KBM-7 (cell line): Measurements from ENCODE around the gene ZWILCH.
"Not testable (repeated sequence)": the region's sequence is repeated elsewhere in the genome, so short reads cannot be mapped to it uniquely, and the experiment has no call there.

Experiments used
- DNase-seq: peaks from one replicate; pipeline ENCODE4 v3.0.0-alpha.2; 2015
- in situ Hi-C: fragments of 300-500 bp; cut with MboI; formaldehyde crosslinking; loops from 2 replicates; pipeline ENCODE4 v1.14.3; 2020; ENCODE audit warnings: low sequenced_read_pairs, low pct_unique_long_range_greater_than_20kb, mixed read lengths

ZWILCH gene

GRCh38 chr15:66570842-66571478 lies 65.8 kb downstream of the ZWILCH start:
- no peak for DNase-seq
- in situ Hi-C loops = no loop called here

DNA sequence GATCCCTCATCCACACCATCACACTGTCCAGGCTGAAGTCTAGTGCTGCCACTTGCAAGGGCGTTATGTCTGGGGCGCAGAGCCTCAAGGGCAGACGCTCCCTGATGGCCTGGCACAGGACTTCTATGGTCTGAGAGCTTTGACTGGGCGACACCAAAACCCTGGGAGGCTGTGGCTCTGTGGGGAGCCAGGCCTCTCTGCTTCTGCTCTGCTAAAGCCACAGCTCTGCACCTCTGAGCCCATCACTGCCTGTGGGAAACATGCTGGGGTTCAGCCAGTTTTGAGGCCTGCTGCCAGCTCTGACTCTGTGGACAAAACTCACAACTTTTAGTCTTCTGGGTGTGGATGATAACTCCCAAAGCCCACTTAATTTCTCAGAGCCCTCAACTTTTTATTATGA lies 67.0 kb downstream of the ZWILCH start:
- in situ Hi-C loops = no loop called here
- no peak for DNase-seq

- in situ Hi-C loops = no loop called here
- no peak for DNase-seq
Measured at GRCh38 chr15:66573348-66573718, 68.2 kb downstream of the ZWILCH start.

DNA sequence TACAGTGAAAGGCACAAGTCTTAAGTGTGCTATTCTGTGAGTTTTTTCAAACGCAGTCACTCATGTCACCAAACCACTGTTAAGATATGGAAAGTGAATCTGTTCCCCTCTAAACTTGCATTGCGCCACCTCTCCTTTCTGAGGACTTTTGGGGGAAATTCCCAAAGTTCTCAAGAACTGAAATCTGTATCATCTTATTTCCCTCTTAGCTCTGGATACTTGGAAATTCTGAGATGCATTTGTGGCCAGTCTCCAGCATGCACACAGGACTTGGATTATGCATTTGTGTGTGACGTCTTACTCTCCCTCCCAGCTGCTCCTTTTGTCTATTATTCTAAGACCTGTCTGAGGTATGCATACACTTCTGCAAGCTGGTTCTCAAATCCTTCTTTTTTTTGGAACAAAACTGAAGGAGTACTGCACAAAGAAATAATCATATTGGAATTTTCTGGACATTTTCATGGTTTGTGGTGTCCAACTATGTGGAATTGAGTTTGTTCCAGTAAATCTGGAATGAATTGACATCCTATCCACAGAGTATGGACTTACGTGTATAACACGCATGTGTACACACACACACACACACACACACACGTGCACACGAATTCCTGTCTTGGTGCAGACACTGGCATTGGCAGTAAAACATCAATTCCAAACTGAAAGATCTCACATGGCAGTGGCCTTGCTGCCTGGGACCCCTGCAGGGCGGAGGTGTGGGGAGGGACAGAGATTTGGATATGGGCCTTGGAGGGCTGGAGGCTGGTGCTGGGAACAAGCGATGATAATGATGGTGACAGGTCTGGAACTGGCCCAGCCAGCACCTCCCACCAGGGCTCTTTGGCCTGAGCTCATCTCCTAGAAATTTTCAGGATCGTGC lies 68.8 kb downstream of the ZWILCH start:
- DNase-seq = no peak
- in situ Hi-C loops = no loop called here

DNA sequence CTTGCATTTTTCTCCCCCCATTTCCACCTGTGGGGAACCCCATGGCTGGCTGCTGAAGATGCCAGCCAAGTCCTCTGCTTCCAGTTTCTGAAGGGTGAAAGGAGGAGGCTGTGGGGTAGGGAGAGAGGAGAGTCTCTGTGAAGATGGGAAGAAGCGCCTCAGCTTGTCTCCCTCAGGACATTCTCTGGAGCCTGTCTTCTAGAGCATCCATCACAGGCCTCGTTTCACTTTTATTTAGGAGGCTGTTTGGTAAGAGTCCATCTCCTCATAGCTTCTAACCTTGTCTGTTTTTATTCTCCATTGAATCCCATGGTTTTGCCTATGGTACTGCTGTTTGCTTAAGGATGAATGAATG lies 69.4 kb downstream of the ZWILCH start:
- in situ Hi-C loops = no loop called here
- no peak for DNase-seq

- peak; percentile 38 for DNase-seq
- in situ Hi-C loops = no loop called here
Measured at GRCh38 chr15:66578286-66578875, 73.3 kb downstream of the ZWILCH start.

DNA sequence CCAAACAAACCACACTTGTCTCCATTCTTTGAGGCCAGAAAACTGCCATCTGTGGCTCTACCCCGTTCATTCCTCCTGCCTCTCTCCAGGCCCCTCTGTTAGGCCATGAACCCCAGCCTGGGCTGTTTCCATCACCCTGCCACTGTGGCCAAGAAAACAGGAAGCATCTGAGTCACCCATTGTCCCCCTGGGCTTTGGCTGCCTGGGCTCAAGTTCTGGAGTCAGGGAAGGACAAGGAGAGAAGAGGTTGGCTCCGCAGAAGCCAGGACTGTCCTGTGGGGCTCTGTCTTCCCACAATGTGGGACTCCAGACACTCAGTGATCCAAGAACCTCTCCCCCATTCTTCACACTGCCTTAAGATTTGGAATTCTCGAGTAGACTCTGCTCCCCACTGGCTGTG lies 75.5 kb downstream of the ZWILCH start:
- DNase-seq = peak; percentile 39
- in situ Hi-C loops = no loop called here

- in situ Hi-C loops = no loop called here
Measured at GRCh38 chr15:66581972-66582537, 76.9 kb downstream of the ZWILCH start.

GRCh38 chr15:66586155-66586976 lies 81.2 kb downstream of the ZWILCH start:
- in situ Hi-C loops = no loop called here

More at GRCh38 chr15:66581972-66582537, 76.9 kb downstream of the ZWILCH start:
- peak; percentile 31 for DNase-seq

DNA sequence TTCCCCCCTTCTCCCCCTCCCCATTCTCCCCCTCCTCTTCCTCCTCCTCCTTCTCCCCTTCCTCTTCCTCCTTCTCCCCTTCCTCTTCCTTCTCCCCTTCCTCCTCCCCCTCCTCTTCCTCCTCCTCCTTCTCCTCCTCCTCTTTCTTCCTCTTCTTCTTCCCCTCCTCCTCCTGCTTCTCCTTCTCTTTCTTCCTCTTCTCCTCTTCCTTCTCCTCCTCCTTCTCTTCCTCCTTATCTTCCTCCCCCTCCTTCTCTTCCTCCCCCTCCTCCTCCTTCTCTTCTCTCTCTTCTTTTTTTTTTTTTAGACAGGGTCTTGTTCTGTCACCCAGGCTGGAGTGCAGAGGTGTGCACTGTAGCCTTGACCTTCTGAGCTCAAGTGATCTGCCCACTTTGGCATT lies 81.9 kb downstream of the ZWILCH start:
- in situ Hi-C loops = no loop called here
- no peak for DNase-seq

More at GRCh38 chr15:66586155-66586976, 81.2 kb downstream of the ZWILCH start:
- DNase-seq = no peak

GRCh38 chr15:66587749-66588148 lies 82.6 kb downstream of the ZWILCH start:
- in situ Hi-C loops = no loop called here
- no peak for DNase-seq

DNA sequence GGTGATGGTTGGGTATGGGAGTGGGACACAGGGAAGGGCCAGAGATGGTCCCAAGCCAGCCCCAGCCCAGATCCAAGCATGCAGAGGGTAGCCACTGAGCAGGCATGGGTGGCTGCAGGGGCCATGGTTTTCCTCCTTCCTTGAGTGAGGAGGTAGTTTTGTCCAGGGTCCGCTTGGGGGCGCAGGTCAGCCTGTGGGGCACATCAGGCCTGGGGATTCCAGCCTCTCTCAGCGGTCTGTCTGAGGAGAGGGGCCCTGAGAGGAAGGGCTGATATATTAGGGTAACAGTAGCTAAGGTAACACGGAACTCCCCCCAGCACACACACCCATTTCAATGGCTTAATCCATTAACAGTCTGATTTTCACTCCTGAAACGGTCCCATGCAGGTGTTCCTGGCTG lies 83.4 kb downstream of the ZWILCH start:
- in situ Hi-C loops = no loop called here
- peak; percentile 69 for DNase-seq

- DNase-seq = no peak
- in situ Hi-C loops = no loop called here
Measured at GRCh38 chr15:66588971-66589370, 83.8 kb downstream of the ZWILCH start.

DNA sequence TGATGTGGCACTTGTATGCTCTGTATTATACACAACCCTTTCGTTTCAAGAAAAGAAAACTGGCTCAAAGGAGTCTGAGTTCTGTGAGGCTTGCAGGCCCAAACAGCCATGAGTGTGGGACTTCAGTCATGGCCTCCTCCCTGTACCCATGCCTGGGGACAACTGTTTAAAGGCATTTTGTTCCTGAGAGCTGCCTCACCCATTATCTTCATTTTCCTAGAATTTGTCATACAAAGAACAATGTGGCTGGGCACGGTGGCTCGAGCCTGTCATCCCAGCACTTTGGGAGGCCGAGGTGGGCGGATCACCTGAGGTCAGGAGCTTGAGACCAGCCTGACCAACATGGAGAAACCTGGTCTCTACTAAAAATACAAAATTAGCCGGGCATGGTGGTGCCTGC lies 84.3 kb downstream of the ZWILCH start:
- in situ Hi-C loops, DNase-seq: not testable (repeated sequence)

DNA sequence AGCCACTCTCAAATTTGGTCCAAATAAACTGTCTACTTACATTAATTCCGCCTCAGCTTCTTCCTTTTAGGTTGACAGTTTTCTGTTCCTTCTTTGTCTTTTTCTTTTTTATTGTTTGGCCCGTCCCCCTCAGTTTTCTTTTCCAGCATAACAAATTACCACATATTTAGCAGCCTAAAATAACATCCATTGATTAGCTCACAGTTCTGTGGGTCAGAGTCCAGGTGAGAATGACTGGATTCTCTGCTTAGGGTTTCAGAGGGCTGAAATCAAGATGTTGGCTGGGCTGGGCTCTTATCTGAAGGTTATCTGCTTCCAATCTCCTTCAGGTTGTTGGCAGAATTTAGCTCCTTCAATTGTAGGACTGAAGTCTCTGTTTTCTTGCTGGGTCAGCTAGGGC lies 85.3 kb downstream of the ZWILCH start:
- no peak for DNase-seq
- in situ Hi-C loops = no loop called here

DNA sequence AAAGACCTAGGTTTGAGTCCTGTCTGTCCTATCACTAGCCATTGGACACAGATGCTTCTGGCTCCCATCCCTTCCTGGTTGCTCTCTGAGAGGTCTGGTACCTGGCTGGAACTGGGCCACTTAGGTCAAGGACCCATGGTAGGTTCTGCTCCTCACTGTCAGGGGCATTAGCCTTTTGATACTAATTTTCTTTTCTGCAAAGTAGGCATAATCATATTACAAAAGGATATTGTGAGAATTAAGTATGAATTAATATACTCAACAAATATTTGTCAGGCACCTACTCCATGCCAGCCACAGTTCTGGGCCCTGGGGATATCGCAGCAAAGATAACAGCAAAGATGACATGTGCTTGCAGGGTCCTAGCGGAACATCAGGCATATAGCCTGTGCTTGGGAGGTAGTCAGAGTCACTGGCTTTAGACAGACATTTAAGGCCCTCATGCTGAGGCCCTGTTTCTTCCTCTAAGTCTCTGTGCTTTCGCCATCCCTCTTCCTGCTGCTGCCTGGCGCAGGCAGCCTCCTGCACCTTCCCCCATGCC lies 86.3 kb downstream of the ZWILCH start:
- in situ Hi-C loops = no loop called here
- no peak for DNase-seq

DNA sequence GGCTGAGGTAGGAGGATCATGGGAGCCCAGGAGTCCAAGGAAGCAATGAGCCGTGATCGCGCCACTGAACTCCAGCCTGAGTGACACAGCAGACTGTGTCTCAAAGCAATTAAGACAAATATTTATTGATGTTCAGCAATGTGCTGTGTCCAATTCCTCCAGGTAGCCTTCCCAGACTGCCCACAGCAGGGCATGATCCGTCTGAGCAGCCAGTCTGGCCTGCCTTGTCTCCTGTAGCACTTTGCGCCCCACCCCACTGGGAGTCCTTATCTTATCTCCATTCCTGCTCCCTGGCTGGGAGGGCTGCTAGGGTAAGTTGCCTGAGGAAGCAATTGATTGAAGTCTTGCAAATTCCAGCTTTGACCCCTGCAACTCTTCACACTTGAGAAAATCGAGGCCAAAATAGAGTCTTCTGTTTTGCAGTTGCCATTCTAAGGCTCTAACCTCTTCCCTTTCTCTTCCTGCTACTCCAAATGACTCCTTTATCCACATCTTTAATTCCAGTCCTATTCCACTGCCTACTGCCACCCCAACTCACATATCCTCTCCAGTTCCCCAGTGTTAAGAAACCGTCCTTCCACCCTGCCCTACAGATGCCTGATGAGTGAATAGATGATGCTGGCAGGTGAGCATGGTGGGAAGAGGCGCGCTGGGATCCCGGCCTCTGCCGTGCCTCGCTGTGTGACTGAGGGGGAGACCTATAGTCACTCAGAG lies 87.5 kb downstream of the ZWILCH start:
- DNase-seq = no peak
- in situ Hi-C loops = no loop called here

DNA sequence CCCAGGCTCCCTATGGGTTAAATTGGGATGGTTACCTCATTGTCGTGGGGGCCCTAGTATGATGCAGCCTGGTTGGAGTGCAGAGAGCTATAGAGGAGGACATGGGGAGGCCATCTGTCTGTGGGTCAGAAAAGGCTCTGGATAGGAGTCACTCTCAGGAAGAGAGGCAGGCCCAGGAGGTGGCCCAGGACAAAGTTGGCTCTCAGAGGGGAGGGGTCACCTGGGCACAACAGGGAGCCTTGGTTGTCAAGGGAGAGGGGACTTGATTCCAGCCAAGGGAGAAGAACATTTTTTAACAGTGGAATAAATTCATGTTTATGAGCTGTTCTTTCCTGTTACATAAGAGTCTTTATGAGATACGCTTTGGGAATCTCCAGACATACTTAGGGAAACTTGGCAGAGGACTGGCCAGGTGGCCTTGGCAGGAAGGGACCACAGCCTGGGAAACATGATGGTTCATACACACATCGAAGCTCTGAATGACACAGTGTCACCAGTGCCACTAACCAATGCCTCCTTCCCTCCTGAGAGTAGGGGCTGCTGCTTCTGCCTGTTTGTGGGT lies 88.2 kb downstream of the ZWILCH start:
- in situ Hi-C loops = no loop called here

More for the DNA sequence above, 88.2 kb downstream of the ZWILCH start:
- DNase-seq = no peak
